Mononuclear cell (primary cell): ENCODE measurements around the gene LELP1. TPM values are rescaled to one million over a fixed set of nuclear protein-coding genes. Genes with fewer than 3 reads are reported as not detected.
"Not testable (repeated sequence)": the region's sequence is repeated elsewhere in the genome, so short reads cannot be mapped to it uniquely, and the experiment has no call there.

Experiments
- H3K27me3 ChIP-seq: 2 replicates; pipeline ENCODE4 v1.6.0; 2011; ENCODE audit warnings: low read length, control low read depth; ENCODE audit not compliant: insufficient read depth
- H3K4me1 ChIP-seq: 2 replicates; pipeline ENCODE4 v1.5.1; 2011; ENCODE audit warnings: mild to moderate bottlenecking, low read length, control low read depth; ENCODE audit not compliant: insufficient read depth
- H3K4me3 ChIP-seq: 2 replicates; pipeline ENCODE4 v1.5.1; 2011; ENCODE audit warnings: mild to moderate bottlenecking, low read length, moderate library complexity
- H3K9me3 ChIP-seq: 2 replicates; pipeline ENCODE4 v1.5.1; 2011; ENCODE audit warnings: low read depth, mild to moderate bottlenecking, control low read depth, low read length
- total RNA-seq: library from RNA; depleted of rRNA; stranded (reverse); fragments of >200 nt; gene quantifications from one replicate; pipeline ENCODE4 v1.2.3, GENCODE V29; 2012

The LELP1 gene
- total RNA-seq: not detected

DNA sequence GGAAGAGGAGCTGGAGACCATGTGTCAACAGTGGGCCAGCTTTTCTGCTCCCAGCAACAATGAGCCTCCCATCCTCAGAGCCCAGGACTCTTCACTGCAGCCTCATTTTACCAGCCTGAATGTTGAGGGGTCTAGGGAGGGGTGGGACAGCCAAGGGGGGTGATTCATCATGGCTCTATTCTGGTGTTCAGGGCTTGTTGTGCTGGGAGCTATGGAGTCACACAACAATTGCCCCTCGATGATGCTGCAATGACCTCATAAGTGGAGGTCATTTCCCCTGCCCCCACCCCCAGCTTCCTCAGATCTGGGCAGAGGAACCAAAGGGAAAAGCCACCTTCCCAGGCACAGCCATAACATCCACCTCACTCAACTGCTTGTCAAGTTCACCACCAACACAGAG lies at the start of gene LELP1:
TSS of gene LELP1 (plus strand) at position 301 of the 400 bp plus-strand sequence. CDS start 1,278 bp downstream, outside the sequence.
- H3K27me3 ChIP-seq: peaks cover 5% of the 10 kb centered on the region
- no peaks in the 10 kb centered on the region for H3K9me3 ChIP-seq
- no peaks in the 10 kb centered on the region for H3K4me1 ChIP-seq
- H3K4me3 ChIP-seq: no peak within 1 kb of the TSS

DNA sequence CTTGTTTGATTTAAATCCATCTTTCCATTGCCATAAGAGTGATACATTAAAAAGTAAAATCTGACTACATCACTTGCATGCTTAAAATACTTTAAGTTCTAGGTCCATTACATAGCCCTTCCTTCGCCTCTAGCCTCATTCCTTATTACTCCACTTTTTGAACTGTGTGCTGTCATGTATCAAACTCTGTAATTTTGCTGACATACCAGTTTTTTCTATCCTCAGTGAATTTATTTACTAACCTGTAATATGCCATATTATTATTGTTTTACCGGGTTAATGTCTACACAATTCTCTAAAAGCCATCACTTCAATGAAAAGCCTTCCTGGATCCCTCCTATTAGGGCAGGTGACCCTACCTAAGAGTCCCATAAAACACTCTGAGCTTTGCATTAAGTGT lies 47.7 kb upstream of the LELP1 start:
- no peak overlapping the region for H3K4me3 ChIP-seq
- peaks cover 10% of the 10 kb centered on the region for H3K27me3 ChIP-seq
- H3K9me3 ChIP-seq: no peaks in the 10 kb centered on the region
- no peaks in the 10 kb centered on the region for H3K4me1 ChIP-seq

DNA sequence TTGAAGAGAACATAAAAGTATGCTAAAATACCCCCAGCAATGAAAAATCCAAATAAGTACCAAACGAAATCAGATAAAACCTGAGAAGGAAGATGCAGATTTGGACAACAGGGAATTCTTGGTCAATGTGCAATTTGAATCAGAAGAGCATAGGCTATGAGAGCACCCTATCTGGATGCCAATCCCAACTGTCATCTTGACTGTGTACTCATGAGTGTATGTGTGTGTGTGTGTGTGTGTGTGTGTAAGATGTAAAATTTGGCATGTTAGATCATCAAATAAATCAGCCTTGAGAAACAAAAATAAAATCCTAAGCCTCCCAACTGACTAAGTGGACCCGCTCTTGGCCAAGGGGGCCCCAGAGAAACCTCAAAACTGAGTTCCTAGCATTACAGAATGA lies 34.5 kb upstream of the LELP1 start:
- peaks cover 12% of the 10 kb centered on the region for H3K27me3 ChIP-seq
- H3K4me1 ChIP-seq: no peaks in the 10 kb centered on the region
- no peak overlapping the region for H3K4me3 ChIP-seq
- no peaks in the 10 kb centered on the region for H3K9me3 ChIP-seq

DNA sequence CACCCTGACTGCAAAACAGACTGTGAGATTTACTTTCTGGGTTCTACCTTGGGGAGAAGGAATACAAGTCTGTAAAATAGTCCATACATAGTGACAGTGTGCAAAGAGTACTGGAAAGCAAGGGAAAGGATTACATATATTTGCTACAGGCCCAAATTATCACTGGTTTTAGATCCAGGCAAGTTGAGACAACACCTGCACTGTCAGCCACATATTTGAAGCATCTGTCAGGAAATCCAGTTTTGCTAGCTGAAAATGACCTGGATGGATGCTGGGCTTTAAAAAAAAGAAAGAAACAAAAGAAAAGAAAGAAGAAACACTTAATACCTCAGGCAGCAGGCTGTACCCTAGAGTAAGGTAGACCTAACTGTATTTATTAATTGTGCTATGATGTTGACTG lies 28.6 kb upstream of the LELP1 start:
- Histone ChIP-seq H3K9me3 (no peaks in the 10 kb centered on the region), H3K27me3 (peaks cover 6% of the 10 kb centered on the region), H3K4me3 (no peak overlapping the region), H3K4me1 (no peaks in the 10 kb centered on the region)

DNA sequence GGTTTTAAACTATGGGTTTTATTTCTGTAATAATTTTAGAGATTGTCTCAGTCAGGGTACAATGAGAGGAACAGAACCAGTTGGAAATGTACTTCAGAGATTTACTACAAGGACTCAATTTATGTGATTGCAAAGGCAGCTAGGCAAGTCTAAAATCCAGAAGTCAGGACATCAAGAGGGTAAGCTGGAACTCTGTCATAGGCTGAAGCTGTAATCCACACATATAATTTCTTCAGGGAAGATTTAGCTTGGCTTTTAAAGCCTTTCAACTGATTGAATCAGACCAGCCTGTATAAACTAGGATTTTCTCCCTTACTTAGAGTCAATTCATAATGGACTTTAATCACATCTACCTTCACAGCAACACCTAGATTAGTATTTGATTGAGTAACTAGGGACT lies 24.3 kb upstream of the LELP1 start:
- Histone ChIP-seq H3K9me3 (no peaks in the 10 kb centered on the region), H3K4me3 (no peak overlapping the region), H3K27me3 (peaks cover 5% of the 10 kb centered on the region), H3K4me1 (no peaks in the 10 kb centered on the region)

DNA sequence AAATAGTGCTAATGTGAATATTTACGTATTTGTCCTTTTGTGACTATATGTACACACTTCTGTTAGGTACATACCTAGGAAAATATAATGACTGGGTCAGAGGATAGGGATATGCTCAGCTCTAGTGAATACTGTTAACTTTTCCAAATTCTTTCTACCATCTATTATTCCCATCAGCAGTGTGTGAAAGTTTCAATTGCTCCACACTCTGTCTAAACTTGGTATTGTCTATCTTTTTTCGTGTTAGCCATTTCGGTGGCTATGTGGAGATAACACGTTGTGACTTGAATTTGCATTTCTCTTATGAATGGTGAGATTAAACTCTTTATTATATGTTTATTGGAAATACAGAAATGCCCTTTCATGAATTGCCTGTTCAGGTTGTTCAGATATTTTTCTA lies 22.7 kb upstream of the LELP1 start:
- Histone ChIP-seq H3K27me3 (peaks cover 5% of the 10 kb centered on the region), H3K9me3 (no peaks in the 10 kb centered on the region), H3K4me3 (no peak overlapping the region), H3K4me1 (no peaks in the 10 kb centered on the region)

DNA sequence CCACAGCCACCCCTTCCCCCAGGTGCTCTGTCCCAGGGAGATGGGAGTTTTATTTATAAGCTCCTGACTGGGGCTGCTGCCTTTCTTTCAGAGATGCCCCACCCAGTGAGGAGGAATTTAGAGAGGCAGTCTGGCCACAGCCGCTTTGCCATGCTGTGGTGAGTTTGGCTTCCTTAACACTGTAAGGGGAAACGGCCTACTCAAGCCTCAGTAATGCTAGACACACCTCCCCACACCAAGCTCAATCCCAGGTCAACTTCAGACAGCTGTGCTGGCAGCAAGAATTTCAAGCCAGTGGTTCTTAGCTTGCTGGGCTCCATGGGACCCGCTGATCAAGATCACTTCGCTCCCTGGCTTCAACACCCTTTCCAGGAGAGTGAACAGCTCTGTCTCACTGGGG lies 14.9 kb upstream of the LELP1 start:
- H3K4me1 ChIP-seq, H3K27me3 ChIP-seq, H3K9me3 ChIP-seq, H3K4me3 ChIP-seq: not testable (repeated sequence)

DNA sequence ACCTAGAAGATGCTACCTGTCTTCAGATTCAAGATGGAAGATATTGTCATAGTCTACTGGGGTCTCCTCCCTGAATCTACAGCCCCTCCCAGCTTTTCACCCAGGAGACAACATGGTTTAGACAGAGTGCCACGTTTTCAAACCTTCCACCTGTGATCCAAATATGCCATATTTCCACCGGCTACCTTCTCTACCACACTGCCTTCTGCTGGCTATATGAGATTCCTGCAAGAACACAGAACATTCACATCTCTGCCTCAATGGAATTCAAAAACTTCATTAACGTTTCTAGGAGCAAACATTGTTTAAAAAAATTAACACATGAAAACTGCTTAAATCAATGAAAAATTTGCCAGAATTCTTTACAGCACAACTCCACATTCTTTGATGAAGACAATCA lies 12.9 kb upstream of the LELP1 start:
- H3K27me3 ChIP-seq: no peaks in the 10 kb centered on the region
- no peak overlapping the region for H3K4me3 ChIP-seq
- no peaks in the 10 kb centered on the region for H3K4me1 ChIP-seq
- no peaks in the 10 kb centered on the region for H3K9me3 ChIP-seq

DNA sequence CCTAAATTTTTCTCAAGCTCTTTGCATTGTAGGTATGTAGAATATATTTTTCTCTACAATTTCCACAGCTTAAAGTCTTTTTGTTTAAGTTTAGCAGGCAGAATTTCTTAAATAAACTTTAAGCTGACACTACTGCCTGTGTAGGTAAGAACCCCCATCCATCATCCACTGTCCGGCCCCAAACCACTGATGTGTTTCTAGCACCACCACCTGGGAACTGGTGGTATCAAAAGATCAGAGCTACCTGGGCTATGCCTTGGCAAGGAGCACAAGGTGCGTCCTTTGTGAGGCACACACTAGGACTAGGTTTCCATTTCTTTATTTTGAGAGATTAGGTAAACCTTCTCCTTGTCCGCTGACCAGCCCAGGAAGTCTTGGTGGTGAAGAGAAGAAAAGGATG lies 10.5 kb upstream of the LELP1 start:
- H3K9me3 ChIP-seq: no peaks in the 10 kb centered on the region
- no peaks in the 10 kb centered on the region for H3K27me3 ChIP-seq
- H3K4me3 ChIP-seq: no peak overlapping the region
- H3K4me1 ChIP-seq: no peaks in the 10 kb centered on the region

DNA sequence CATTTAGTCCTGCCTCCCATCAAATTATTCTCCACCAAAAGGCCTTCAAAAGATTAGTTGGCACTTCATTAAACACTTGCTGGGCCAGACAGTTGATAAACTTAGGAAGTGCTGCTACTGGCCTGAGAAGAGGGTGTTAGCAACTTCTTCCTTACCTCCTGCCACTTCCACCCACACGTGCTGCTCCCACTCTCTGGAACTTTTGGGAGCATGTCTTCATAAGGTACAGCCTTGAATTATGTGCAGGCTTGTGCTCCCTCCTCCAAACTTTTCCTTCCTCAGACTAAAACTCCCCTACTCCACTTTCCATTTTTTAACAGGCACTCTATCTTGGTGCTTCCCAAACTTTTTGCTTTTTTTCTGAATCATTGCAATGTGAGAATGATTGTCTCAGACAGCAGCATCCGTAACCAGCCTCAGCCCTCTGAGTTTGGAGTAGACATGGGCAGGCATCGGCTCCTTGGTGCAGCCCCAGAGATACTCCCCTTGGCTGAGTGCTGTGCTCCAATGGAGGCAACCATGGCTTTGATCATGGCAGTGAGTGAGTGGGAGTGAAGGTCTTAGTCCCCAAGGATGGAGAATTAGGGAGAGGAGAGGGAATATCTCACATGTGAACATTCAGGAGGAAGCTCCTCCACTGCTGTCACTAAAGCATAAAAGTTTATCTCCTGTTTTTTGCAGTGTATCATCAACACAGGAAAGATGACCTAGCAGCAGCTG lies 8.7 kb upstream of the LELP1 start:
- Histone ChIP-seq H3K4me3 (no peak overlapping the region), H3K4me1 (no peaks in the 10 kb centered on the region), H3K9me3 (no peaks in the 10 kb centered on the region), H3K27me3 (peaks cover 5% of the 10 kb centered on the region)

DNA sequence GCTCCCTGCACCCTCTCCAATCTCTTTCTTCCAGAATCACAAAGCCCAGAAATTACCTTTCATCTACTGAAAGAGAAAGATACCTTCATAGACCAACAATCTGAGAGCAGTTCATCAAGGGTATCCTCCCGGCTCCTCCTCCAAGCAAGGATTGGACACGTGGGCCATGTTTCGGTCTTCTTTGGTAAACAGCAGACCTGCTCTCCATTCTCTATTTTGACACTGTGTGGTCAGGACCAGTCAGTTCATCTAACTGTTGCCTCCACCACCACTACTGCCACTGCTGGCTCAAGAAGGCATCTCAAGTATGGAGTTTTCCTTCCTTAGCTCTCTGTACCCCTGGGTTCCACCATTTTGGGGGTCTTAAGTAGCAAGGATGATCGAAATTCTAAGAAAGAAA lies 8.0 kb upstream of the LELP1 start:
- H3K4me1 ChIP-seq: no peaks in the 10 kb centered on the region
- peaks cover 5% of the 10 kb centered on the region for H3K27me3 ChIP-seq
- no peak overlapping the region for H3K4me3 ChIP-seq
- no peaks in the 10 kb centered on the region for H3K9me3 ChIP-seq

DNA sequence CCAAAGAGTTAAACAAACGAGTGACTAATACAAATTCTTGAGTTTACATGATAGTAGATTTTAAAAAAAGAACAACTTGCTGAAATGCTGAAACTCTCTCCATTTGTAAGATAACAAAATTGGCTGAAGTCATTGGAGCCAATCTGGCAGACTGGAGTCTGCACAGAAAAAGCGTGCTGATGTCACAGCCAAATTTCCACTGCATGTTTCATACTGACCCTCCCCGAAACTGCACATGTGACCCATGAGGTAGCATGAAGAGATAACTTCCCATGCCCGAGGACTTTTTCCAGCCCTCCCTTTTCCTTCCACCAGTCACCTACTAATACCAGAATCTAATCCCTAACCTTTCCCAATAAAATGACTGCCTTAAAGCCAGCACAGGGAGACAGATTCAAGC lies 1.2 kb upstream of the LELP1 start:
- peaks cover 5% of the 10 kb centered on the region for H3K27me3 ChIP-seq
- H3K9me3 ChIP-seq: no peaks in the 10 kb centered on the region
- H3K4me3 ChIP-seq: no peak overlapping the region
- H3K4me1 ChIP-seq: no peaks in the 10 kb centered on the region

DNA sequence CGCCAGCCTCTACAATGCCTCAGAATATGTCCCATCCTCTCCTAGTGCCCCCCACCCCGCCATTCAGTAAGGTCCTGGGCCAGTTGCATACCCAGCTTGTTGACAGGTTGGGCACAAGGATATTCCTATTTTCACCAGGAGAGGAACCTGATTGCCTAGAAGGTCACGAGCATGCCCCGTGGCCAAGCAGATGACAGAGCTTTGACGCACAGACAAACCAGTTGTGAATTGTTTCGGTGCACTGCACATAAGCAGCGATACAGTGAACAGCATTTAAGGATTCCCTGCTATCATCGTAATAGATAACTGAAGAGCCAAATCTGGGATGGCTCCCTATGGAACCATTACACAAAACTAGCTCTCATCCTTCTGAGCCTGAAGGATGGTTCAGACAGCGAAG lies 3.4 kb downstream of the LELP1 start:
- Histone ChIP-seq H3K27me3 (no peaks in the 10 kb centered on the region), H3K4me3 (no peak overlapping the region), H3K9me3 (no peaks in the 10 kb centered on the region), H3K4me1 (no peaks in the 10 kb centered on the region)

DNA sequence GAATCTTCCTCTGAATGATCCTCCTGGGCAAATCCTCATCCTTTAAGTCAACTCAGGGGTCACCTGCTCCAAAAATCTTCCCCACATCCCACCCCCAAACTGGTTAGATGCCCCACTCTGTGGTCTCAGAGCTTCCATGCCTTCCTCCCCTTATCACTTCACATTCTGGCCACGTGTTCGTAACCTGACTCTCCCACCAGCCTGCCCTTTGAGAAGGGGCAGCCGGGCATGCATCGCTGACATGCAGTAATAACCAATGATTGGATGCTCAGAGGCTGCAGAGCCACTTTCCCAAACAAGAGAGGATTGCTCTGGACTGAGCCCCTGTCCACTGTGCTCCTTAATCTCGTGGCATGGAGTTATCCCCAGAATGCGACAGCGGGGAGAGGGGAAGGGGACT lies 7.0 kb downstream of the LELP1 start:
- H3K4me3 ChIP-seq: no peak overlapping the region
- H3K4me1 ChIP-seq: no peaks in the 10 kb centered on the region
- H3K27me3 ChIP-seq: no peaks in the 10 kb centered on the region
- no peaks in the 10 kb centered on the region for H3K9me3 ChIP-seq

DNA sequence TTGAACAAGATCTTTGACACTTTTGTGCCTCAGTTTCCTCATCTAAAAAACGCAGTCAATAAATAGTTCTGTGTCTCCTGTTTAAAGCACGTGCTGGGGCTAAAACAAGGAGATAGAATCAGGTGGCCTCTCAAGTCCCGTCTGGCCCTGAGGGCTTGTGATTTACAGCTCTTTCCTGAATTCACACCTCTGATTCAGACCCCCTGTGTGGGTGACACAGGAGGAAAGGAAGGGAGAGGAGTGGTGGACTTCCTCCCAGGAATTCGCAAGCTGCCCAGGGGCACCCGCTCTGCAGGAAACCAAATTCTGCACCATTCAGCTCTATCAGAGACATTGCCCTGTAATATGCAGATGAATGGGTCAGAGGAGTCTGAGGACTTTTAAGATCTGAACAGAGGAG lies 9.0 kb downstream of the LELP1 start:
- Histone ChIP-seq H3K4me3 (no peak overlapping the region), H3K27me3 (no peaks in the 10 kb centered on the region), H3K4me1 (no peaks in the 10 kb centered on the region), H3K9me3 (no peaks in the 10 kb centered on the region)

DNA sequence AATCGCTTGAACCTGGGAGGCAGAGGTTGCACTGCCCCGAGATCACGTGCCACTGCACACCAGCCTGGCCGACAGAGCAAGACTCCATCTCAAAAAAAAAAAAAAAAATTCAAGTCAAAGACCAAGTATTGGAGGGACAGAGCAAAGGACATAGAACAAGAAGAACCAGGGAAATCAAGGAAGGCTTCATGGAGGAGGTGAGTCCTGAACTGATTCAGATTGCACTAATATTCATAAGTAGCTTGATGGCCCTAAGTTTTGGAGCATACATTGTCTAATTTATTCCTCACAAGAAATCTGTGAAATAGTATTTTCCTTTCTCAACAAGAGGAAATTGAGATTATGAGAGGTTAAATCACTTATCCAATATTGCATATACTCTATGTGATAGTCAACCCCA lies 10.3 kb downstream of the LELP1 start:
- no peak overlapping the region for H3K4me3 ChIP-seq
- H3K27me3 ChIP-seq: no peaks in the 10 kb centered on the region
- no peaks in the 10 kb centered on the region for H3K9me3 ChIP-seq
- H3K4me1 ChIP-seq: no peaks in the 10 kb centered on the region
